Hepatocyte (in vitro differentiated cells): ENCODE measurements around the gene UGT8.

ENCODE experiments used
- EZH2 ChIP-seq: fragments of 200-600 bp; sonication (generic); IDR thresholded peaks from 2 replicates; pipeline ENCODE4 v1.6.1; 2016; ENCODE audit warnings: antibody characterized with exemption, mild to moderate bottlenecking, borderline replicate concordance
- EZH2phosphoT487 ChIP-seq: fragments of 200-600 bp; sonication (generic); IDR thresholded peaks from one replicate; pipeline ENCODE4 v1.6.1; 2018; ENCODE audit warnings: antibody characterized with exemption, mild to moderate bottlenecking, low read depth, moderate library complexity; ENCODE audit not compliant: unreplicated experiment, severe bottlenecking
- TF ChIP-seq, protein P1 (sequence below): fragments of 200-600 bp; sonication (generic); IDR thresholded peaks from 2 replicates; pipeline ENCODE4 v1.5.1; 2016; ENCODE audit warnings: antibody characterized with exemption, mild to moderate bottlenecking; ENCODE audit not compliant: poor library complexity

DNA sequence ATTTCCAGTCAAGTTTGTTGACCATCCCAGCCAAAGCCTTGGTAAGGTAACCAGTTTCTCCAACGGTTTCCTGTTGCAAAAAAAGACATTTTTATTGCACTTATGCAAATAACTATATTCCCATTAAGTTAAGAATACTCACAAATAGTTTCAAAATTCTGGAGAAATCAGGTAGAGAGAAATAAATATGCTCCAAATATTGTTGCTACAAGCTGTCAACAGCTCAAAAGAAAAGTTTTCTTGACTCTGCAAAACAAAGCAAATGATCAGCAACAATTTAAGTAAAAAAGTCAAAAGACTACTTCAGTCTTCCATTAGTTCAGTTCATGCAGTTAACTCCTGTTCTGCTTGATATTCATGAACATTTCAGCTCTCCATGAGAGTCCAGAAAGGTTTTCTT, 49.0 kb upstream of the UGT8 start:
- TF ChIP-seq EZH2 (no peak), EZH2phosphoT487 (no peak)
- TF ChIP-seq, protein P1, sequence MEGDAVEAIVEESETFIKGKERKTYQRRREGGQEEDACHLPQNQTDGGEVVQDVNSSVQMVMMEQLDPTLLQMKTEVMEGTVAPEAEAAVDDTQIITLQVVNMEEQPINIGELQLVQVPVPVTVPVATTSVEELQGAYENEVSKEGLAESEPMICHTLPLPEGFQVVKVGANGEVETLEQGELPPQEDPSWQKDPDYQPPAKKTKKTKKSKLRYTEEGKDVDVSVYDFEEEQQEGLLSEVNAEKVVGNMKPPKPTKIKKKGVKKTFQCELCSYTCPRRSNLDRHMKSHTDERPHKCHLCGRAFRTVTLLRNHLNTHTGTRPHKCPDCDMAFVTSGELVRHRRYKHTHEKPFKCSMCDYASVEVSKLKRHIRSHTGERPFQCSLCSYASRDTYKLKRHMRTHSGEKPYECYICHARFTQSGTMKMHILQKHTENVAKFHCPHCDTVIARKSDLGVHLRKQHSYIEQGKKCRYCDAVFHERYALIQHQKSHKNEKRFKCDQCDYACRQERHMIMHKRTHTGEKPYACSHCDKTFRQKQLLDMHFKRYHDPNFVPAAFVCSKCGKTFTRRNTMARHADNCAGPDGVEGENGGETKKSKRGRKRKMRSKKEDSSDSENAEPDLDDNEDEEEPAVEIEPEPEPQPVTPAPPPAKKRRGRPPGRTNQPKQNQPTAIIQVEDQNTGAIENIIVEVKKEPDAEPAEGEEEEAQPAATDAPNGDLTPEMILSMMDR: no peak
